IMR-90 (cell line): Measurements from ENCODE around the gene KRTAP9-2. TPM values are rescaled to one million over a fixed set of nuclear protein-coding genes. Genes with fewer than 3 reads are reported as not detected.
A peak's percentile ranks its signal among the peaks of the same experiment; 100 is the strongest.

Experiments
- ATAC-seq: fragments of 200-7000 bp; cut with Tn5 transposase; 2 replicates; pipeline ENCODE4 v1.9.1; 2020; ENCODE audit warnings: low read depth, mild to moderate bottlenecking, moderate library complexity
- BruUV-seq: library from RNA; stranded (reverse); fragments of 400-500 nt; replicated peaks from 2 replicates; lab custom pipeline; 2021; lab: Mats Ljungman, UMichigan
- CTCF ChIA-PET: fragments of 300-600 bp; formaldehyde crosslinking; extraction: SDS; loops from one replicate; lab custom pipeline; 2021; ENCODE audit warnings: antibody characterized with exemption; lab: Yijun Ruan, JAX
- POLR2A ChIA-PET: fragments of 300-600 bp; sonication (Branson Sonifier 250); formaldehyde crosslinking; loops from one replicate; lab custom pipeline; 2022; ENCODE audit warnings: antibody characterized with exemption; ENCODE audit not compliant: unreplicated experiment; lab: Charles Lee
- DNase-seq: peaks from one replicate; pipeline ENCODE4 v3.0.0; 2013
- H2AFZ ChIP-seq: replicated peaks from 2 replicates; pipeline ENCODE3; 2013; ENCODE audit warnings: low read length, mild to moderate bottlenecking; ENCODE audit not compliant: poor library complexity
- H2AK5ac ChIP-seq: 2 replicates; pipeline ENCODE4 v1.6.1; 2013; ENCODE audit warnings: low read depth, low read length, inconsistent platforms
- H2AK9ac ChIP-seq: replicated peaks from 2 replicates; pipeline ENCODE3; 2013; ENCODE audit warnings: mild to moderate bottlenecking, low read depth, low read length, moderate library complexity; ENCODE audit not compliant: poor library complexity
- H2BK120ac ChIP-seq: 2 replicates; pipeline ENCODE4 v1.6.1; 2013; ENCODE audit warnings: low read depth, low read length, inconsistent platforms
- H2BK15ac ChIP-seq: 3 replicates; pipeline ENCODE4 v1.6.1; 2013; ENCODE audit warnings: low read depth, low read length, inconsistent platforms
- H2BK20ac ChIP-seq: 2 replicates; pipeline ENCODE4 v1.6.1; 2013; ENCODE audit warnings: low read depth, mild to moderate bottlenecking, inconsistent platforms, low read length, moderate library complexity
- H2BK5ac ChIP-seq: 2 replicates; pipeline ENCODE4 v1.6.1; 2013; ENCODE audit warnings: mild to moderate bottlenecking, low read depth, low read length, inconsistent platforms; ENCODE audit not compliant: poor library complexity, severe bottlenecking
- H3K14ac ChIP-seq: replicated peaks from 2 replicates; pipeline ENCODE4 v1.6.1; 2013; ENCODE audit warnings: low read depth, low read length, inconsistent platforms
- H3K18ac ChIP-seq: 2 replicates; pipeline ENCODE4 v1.6.1; 2013; ENCODE audit warnings: low read depth, low read length, control low read depth
- H3K23ac ChIP-seq: 2 replicates; pipeline ENCODE4 v1.6.1; 2013; ENCODE audit warnings: low read depth, low read length, inconsistent platforms
- H3K27ac ChIP-seq: 2 replicates; pipeline ENCODE4 v1.5.1; 2013; ENCODE audit warnings: mild to moderate bottlenecking, control low read depth, low read length; ENCODE audit not compliant: insufficient read depth
- H3K27me3 ChIP-seq: 2 replicates; pipeline ENCODE4 v1.6.1; 2013; ENCODE audit warnings: low read length; ENCODE audit not compliant: control insufficient read depth, insufficient read depth
- H3K36me3 ChIP-seq: 2 replicates; pipeline ENCODE4 v1.6.1; 2013; ENCODE audit warnings: low read length, mixed read lengths; ENCODE audit not compliant: control insufficient read depth, insufficient read depth
- H3K4ac ChIP-seq: 2 replicates; pipeline ENCODE4 v1.6.1; 2013; ENCODE audit warnings: low read depth, low read length, inconsistent platforms
- H3K4me1 ChIP-seq: 2 replicates; pipeline ENCODE4 v1.6.1; 2013; ENCODE audit warnings: low read length, mixed read lengths; ENCODE audit not compliant: control insufficient read depth, insufficient read depth
- H3K4me2 ChIP-seq: 2 replicates; pipeline ENCODE4 v1.6.1; 2013; ENCODE audit warnings: low read depth, mild to moderate bottlenecking, control low read depth, low read length, moderate library complexity
- H3K4me3 ChIP-seq: 2 replicates; pipeline ENCODE4 v1.5.1; 2013; ENCODE audit warnings: low read depth, mild to moderate bottlenecking, control low read depth, low read length, moderate library complexity; ENCODE audit not compliant: insufficient read depth
- H3K56ac ChIP-seq: 2 replicates; pipeline ENCODE4 v1.6.1; 2013; ENCODE audit warnings: low read length, inconsistent platforms; ENCODE audit not compliant: insufficient read depth; ENCODE audit errors: extremely low read depth
- H3K79me1 ChIP-seq, 2 experiments: 2 replicates each; pipeline ENCODE4 v1.6.1; 2013; ENCODE audit warnings: low read length in 2 of 2, inconsistent platforms in 1 of 2, low read depth in 1 of 2
- H3K9ac ChIP-seq: 2 replicates; pipeline ENCODE4 v1.6.1; 2013; ENCODE audit warnings: low read depth, low read length, control low read depth
- H3K9me1 ChIP-seq: 2 replicates; pipeline ENCODE4 v1.6.1; 2013; ENCODE audit warnings: low read length, inconsistent platforms; ENCODE audit not compliant: insufficient read depth
- H3K9me3 ChIP-seq: 2 replicates; pipeline ENCODE4 v1.6.1; 2013; ENCODE audit warnings: low read length; ENCODE audit not compliant: control insufficient read depth, insufficient read depth
- H4K20me1 ChIP-seq: 2 replicates; pipeline ENCODE4 v1.6.1; 2013; ENCODE audit warnings: low read length, inconsistent platforms; ENCODE audit not compliant: insufficient read depth
- H4K5ac ChIP-seq: 2 replicates; pipeline ENCODE4 v1.6.1; 2013; ENCODE audit warnings: mild to moderate bottlenecking, low read depth, low read length, control low read depth
- H4K8ac ChIP-seq, 2 experiments: 2 replicates each; pipeline ENCODE4 v1.6.1; 2013; ENCODE audit warnings: low read depth in 2 of 2, low read length in 2 of 2, control low read depth in 1 of 2, inconsistent platforms in 1 of 2
- H4K91ac ChIP-seq: 2 replicates; pipeline ENCODE4 v1.6.1; 2013; ENCODE audit warnings: low read depth, low read length, inconsistent platforms; ENCODE audit not compliant: insufficient read depth
- CEBPB ChIP-seq: IDR thresholded peaks from 2 replicates; pipeline ENCODE4 v1.6.1; 2012; ENCODE audit warnings: low read depth, low read length, improper control_type of control experiment
- CHD1 ChIP-seq: IDR thresholded peaks from 2 replicates; pipeline ENCODE4 v1.6.1; 2012; ENCODE audit warnings: low read depth, low read length, improper control_type of control experiment
- MXI1 ChIP-seq: IDR thresholded peaks from 2 replicates; pipeline ENCODE4 v1.6.1; 2012; ENCODE audit warnings: low read depth, mild to moderate bottlenecking, low read length, moderate library complexity, borderline replicate concordance
- POLR2A ChIP-seq: IDR thresholded peaks from 2 replicates; pipeline ENCODE4 v1.6.1; 2012; ENCODE audit warnings: mild to moderate bottlenecking, low read depth, low read length
- RAD21 ChIP-seq: IDR thresholded peaks from 2 replicates; pipeline ENCODE4 v1.6.1; 2012; ENCODE audit warnings: low read length, improper control_type of control experiment
- WGBS, 2 experiments: methylation state at CpG; one replicate each; pipeline versions ENCODE4 v1.1.5 to v1.1.7; 2013; ENCODE audit warnings: missing lambda C conversion rate in 2 of 2; ENCODE audit not compliant: insufficient read length in 1 of 2; ENCODE audit errors: extremely low coverage in 2 of 2; 5-methylcytosine and 5-hydroxymethylcytosine counted together
- dilution Hi-C: fragments of 300-500 bp; cut with HindIII; formaldehyde crosslinking; loops from one replicate; pipeline ENCODE4 v1.14.3; 2018; ENCODE audit warnings: low sequenced_read_pairs; ENCODE audit not compliant: unreplicated experiment
- in situ Hi-C: fragments of 300-500 bp; cut with MboI; formaldehyde crosslinking; loops from 3 replicates; pipeline ENCODE4 v1.14.3; 2019; ENCODE audit warnings: low sequenced_read_pairs, inconsistent platforms, mixed read lengths
- intact Hi-C: fragments of 100-400 bp; cut with micrococcal nuclease; formaldehyde crosslinking; loops from 2 replicates; pipeline ENCODE4 v1.10.0; 2022
- polyA plus RNA-seq, 3 experiments: library from polyadenylated mRNA; depleted of rRNA; stranded (reverse); fragments of >200 nt; gene quantifications; 2 replicates each; pipeline ENCODE4 v1.2.3, GENCODE V29; 2012; ENCODE audit warnings: low replicate concordance in 1 of 3
- total RNA-seq: library from RNA; depleted of rRNA; stranded (reverse); fragments of >200 nt; gene quantifications from 2 replicates; pipeline ENCODE4 v1.2.3, GENCODE V29; 2012

Gene KRTAP9-2
- total and polyA plus RNA-seq, 2 of the 4 experiments (the other 2 are of a cell fraction), result not detected

DNA sequence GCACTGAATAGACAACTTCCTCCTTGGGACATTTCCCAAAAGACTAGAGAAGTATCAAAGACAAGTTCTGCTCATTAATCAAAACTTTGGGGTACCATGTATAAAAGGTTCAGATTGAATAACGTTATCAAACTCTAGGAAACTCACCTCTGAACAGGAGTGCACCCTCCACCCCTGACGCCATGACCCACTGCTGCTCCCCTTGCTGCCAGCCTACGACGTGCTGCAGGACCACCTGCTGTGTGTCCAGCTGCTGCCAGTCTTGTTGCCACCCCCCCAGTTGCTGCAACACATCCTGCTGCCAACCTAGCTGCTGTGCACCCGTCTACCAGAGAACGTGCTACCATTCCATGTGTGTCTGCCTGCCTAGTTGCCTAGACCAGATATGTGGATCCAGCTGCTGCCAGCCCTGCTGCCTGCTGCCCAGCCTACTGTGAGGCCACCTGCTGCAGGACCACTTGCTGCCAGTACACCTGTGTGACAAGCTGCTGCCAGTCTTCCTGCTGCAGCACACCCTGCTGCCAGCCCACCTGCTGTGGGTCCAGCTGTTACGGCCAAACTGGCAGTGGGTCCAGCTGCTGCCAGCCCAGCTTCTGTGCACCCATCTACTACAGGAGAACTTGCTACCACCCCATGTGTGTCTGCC, 13.8 kb upstream of the KRTAP9-2 start:
- Histone ChIP-seq H3K27me3 (peaks cover 4% of the 10 kb centered on the region; the same call in 1 of the 2 replicates), H4K91ac (no peak overlapping the region), H2AK5ac (peak overlapping the region; percentile 78), H3K4me1 (no peaks in the 10 kb centered on the region), H3K36me3 (no peaks in the 10 kb centered on the region), H2AFZ (peak overlapping the region; percentile 67), H4K8ac (no peak overlapping the region), H3K9ac (no peak overlapping the region), H2BK15ac (no peak overlapping the region), H4K5ac (no peak overlapping the region), H2AK9ac (peak overlapping the region; percentile 81), H3K23ac (no peak overlapping the region), H3K56ac (no peak overlapping the region), H3K18ac (no peak overlapping the region), H2BK5ac (no peak overlapping the region), H2BK120ac (no peak overlapping the region), H3K14ac (0 out of 2 replicates have a peak overlapping the region, but pooled peaks have one; percentile 31), H4K20me1 (no peaks in the 10 kb centered on the region), H3K4me3 (no peak overlapping the region), H2BK20ac (peak overlapping the region; percentile 39; the same call in 1 of the 2 replicates), H3K4ac (peak overlapping the region; percentile 61; the same call in 1 of the 2 replicates), H3K4me2 (no peak overlapping the region), H3K9me3 (no peaks in the 10 kb centered on the region), H3K79me1 (no peaks in the 10 kb centered on the region), H3K9me1 (peaks cover 7% of the 10 kb centered on the region; the same call in 1 of the 2 replicates), H3K27ac (no peak overlapping the region)
- WGBS, 2 experiments, result 59% methylated on average over 4 of the region's 7 CpGs; no CpG with 5 or more reads in 1 of the 2 experiments
- DNase-seq, result no peak
- POLR2A ChIA-PET, result no interaction called here
- CTCF ChIA-PET, result interaction anchor here (1.2 kb wide), 1 partner anchor 336 kb away, joined by 3 read pairs; no protein-coding TSS in a partner anchor
- in situ Hi-C loops (no loop called here), intact Hi-C loops (no loop called here), dilution Hi-C loops (no loop called here)
- TF ChIP-seq POLR2A, result no peak
- no peak for TF ChIP-seq RAD21
- no peak for TF ChIP-seq CHD1
- TF ChIP-seq CEBPB, result no peak
- TF ChIP-seq MXI1, result no peak
- BruUV-seq, result no TSS peak
- ATAC-seq, result no peak
